Suppressor macrophage (primary cell): Measurements from ENCODE around the gene GPR137C.
A peak's percentile ranks its signal among the peaks of the same experiment; 100 is the strongest.

Experiments used
- DNase-seq, 4 experiments: peaks; one replicate each; pipeline ENCODE4 v3.0.0-alpha.2; 2020 to 2022
- total RNA-seq, 17 experiments: gene quantifications; one replicate each; lab custom pipeline; 2026; ENCODE audit warnings: mixed read lengths in 6 of 17, inconsistent platforms in 3 of 17; lab: John Stamatoyannopoulos, UW

GPR137C gene
- total RNA-seq = 0.17 to 4.6 (median 0.99) reads per million in 17 experiments

- DNase-seq = peak; percentile 100
Measured at GRCh38 chr14:52552063-52552988, at the start of gene GPR137C, which contains the start of gene TXNDC16. Gene GPR137C (plus strand): TSS chr14:52552836. CDS start chr14:52553148, 312 bp downstream. Gene TXNDC16 (minus strand): TSS chr14:52552505. CDS start chr14:52543557, 8,948 bp downstream.

DNA sequence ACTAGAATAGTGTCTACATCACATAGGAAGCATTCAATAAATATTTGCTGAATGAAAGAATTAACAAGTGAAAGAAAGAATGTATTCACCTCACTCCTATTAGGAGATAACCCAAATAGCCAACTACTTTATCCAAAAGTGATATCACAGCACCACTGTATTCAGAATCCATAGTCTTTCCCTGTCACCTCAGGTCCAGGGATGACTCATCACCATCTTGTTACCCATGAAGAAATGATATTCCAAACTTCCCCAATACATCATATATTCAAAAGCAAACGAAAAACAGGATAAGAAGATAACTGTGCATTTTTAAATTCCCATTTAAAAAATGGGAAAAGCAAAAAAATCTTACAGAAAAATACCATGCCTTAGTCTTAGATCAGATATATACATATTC is 39.4 kb upstream of the GPR137C start:
- DNase-seq = no peak

GRCh38 chr14:52514046-52514811 is 38.4 kb upstream of the GPR137C start:
- DNase-seq = no peak

- no peak for DNase-seq
Measured at GRCh38 chr14:52522033-52522432, 30.6 kb upstream of the GPR137C start.

- no peak for DNase-seq
Measured at GRCh38 chr14:52522581-52523345, 29.9 kb upstream of the GPR137C start.

DNA sequence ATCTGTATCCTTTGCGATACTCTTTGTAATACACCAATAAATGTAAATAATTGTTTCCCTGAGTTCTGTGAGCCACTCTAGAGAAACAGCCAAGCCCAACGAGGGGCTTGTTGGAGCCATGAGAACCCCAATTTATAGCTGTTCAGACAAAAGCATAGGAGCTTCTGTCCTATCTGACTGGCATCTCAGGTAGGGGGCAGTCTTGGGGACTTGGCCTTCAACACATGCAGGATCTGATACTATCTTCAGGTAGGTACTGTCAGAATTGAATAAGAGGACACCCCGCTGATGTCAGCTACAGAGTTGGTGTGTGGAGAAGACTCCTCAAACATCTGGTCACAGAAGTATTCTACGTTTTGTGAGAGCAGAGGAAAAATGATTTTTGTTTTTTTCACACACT is 25.6 kb upstream of the GPR137C start:
- no peak for DNase-seq

- DNase-seq = no peak
Measured at GRCh38 chr14:52531481-52531880, 21.2 kb upstream of the GPR137C start.

DNA sequence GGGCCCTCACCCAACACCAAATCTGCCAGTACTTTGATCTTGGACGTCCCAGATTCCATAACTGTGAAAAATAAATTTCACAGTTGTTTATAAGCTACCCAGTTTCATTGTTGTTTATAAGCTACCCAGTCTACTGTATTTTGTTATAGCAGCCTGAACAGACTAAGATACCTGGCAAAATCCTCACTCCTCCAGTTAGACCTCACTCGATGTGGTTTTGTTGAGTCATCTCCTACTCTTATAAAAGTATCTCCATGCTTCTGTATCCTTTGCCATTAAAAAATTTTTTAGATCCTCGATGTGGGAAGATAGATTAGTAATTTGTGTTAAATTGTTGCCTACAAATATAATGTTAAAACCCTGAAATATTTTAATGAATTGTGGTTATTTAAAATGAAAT is 16.4 kb upstream of the GPR137C start:
- no peak for DNase-seq

- DNase-seq = peak in 3 of 4 experiments; percentile 6 to 68 (median 59)
Measured at GRCh38 chr14:52538623-52539022, 14.0 kb upstream of the GPR137C start.

- no peak for DNase-seq
Measured at GRCh38 chr14:52545584-52546317, 6.9 kb upstream of the GPR137C start.

GRCh38 chr14:52546318-52546670 is 6.3 kb upstream of the GPR137C start:
- no peak for DNase-seq

DNA sequence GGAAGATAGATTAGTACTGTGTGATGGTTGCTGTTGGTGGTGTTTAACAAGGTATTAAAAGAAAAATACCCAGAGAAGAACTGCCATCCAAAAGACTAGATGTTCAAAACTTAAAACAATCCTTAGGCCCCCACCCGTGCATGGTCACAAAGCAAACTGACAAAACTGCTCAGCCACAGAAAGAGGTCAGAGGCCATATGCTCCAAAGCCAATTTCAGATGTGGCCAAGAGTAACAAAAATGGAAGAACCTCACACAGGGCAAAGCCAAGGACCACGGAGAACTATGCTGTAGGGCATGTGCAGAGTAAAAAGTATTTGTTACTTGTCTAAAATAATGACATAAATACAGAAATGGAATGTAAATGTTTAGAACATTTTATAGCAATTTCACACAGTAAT is 5.6 kb upstream of the GPR137C start:
- no peak for DNase-seq

DNA sequence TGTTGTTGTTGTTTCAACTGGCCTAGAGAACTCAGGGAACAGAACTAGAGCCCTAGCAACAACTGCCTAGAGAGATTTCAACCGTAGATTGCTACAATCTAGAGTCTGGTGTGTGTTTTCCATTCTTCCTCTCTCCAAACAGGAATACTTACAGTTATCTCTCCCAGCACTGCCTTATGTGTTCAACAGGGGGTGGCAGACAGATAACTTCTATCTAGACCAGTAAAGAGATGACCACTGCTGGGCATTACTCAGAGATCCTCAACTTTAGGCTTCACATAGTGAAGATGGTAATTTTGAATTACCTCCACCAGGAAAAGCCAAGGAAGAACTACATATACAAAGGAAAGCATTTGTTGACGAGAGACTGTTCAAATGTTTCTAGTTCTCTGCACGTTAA is 5.1 kb upstream of the GPR137C start:
- no peak for DNase-seq

- no peak for DNase-seq
Measured at GRCh38 chr14:52550661-52551060, 2.0 kb upstream of the GPR137C start.

DNA sequence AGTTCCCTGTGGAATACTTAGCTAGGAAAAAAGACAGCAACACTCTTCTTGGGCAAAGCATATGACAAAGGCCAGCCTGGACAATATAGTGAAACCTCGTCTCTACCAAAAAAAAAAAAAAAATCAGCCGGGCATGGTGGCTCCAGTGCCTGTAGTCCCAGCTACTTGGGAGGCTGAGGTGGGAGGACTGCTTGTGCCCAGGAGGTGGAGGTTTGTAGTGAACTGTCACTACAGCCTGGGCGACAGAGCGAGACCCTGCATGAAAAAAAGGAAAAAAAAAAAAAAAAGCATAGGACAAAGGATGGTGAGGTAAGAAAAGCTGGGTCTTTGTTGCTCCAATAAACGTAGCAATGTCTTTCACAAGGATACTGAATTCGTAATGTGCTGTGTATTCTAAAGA is 1.4 kb upstream of the GPR137C start:
- no peak for DNase-seq

DNA sequence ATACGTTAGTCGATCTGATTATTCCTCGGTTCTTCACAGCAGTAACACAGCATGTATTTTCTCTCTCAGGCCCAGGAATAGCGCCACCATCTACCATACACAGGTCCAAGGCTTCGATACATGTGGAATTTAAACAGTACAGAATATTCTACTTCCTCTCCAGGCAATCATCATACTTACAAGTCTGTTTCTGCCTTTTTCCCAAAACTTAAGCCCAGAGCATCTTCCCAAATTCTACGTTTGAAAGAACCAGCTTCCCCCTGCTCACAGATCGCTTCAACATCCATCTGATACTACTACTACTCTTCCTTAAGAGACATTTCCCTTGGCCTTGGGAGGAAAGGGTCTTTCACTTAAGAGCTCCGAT is 957 bp upstream of the GPR137C start:
- DNase-seq = peak; percentile 14 to 47 (median 37)

DNA sequence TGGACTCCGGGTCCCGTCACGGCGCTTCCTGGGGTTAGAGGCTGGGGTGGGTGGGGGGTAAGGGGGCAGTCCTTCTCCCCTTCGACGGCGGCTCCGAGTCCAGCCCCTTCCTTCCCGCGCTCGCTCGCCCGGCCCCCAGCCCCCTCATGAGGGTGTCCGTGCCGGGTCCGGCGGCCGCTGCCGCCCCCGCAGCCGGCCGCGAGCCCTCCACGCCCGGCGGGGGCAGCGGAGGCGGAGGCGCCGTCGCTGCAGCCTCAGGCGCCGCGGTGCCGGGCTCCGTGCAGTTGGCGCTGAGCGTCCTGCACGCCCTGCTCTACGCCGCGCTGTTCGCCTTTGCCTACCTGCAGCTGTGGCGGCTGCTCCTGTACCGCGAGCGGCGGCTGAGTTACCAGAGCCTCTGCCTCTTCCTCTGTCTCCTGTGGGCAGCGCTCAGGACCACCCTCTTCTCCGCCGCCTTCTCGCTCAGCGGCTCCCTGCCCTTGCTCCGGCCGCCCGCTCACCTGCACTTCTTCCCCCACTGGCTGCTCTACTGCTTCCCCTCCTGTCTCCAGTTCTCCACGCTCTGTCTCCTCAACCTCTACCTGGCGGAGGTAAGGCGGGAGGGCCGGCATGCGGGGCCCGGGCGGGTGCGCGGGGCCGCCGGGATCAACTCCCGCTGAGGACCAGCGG is 500 bp downstream of the GPR137C start:
- peak; percentile 31 to 71 (median 48) for DNase-seq

DNA sequence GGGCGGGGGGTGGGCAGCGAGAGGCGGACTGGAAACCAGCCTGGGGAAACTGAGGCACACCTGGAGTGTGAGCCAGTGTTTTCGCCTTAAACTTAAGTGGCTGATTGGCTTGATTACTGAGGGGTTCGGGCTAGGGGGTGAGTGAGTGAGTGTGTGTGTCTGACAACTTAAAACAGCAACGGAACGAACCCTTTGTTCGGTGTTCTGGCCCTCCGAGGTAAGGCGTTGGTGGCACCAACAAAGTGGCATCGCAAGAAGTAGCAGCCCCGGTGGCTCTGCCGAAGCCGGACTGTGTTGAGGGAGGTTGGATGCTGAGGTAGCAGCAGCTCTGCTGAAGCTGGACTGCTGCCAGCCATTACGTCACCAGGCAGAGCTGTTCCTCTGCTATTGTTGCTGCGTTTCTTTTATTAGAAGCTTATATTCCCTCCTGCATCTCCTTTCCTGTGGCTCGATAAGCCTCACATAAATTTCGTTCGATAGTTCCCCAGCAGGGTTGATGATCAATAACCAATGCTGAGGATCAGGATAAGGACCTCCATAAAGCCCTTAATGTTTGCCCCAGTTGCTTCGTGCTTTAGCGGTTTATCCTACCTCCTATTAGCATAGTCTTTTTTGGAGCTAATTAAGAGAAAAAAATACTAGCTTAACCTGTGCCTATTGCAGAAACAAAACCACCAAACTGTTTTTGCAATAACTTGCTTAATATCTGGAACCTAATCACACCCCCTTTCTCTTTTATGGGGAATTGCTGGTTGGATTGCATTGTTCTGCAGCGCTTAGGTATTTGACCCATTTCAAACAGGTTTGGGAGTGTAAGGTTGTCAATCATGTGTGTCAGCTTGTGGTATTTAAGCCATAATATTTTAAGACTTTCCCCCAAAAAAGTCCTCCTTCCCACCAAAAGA is 1.3 kb downstream of the GPR137C start:
- peak; percentile 87 to 92 (median 90) for DNase-seq

GRCh38 chr14:52558688-52559087 is 6.1 kb downstream of the GPR137C start:
- no peak for DNase-seq

GRCh38 chr14:52563120-52563519 is 10.5 kb downstream of the GPR137C start:
- no peak for DNase-seq
